ENCODE measurements around the gene ZNF175. TPM values are rescaled to one million over a fixed set of nuclear protein-coding genes. Genes with fewer than 3 reads are reported as not detected.

The ZNF175 gene
- total and polyA plus RNA-seq, 2 donors from 2014 or later: 3.3 to 20.1 TPM

DNA sequence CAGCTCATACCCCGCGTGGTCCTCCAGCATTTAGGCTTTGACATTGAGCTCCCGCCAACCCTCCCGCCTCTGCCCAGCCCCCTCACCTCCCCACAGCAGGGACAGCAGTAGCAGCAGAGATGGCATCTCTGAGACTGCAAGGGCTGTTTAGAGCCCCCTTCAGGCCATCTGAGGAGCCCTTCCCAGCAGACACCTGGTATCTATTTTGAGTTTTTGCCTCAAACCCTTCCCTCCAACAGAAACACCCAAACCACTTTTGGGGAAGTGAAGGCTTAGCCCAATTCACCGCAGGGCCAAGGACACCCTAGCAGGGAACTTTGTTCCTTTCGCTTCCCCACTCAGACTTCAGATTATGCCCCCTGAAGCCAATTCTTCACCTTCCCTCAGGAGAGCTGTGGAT lies 6.3 kb upstream of the ZNF175 start:
- H3K27ac ChIP-seq (ENCODE audit: low read depth in 2 of 2, low read length in 2 of 2): no peak overlapping the region
- H3K4me1 ChIP-seq (ENCODE audit: control insufficient read depth in 2 of 3, insufficient read depth in 2 of 3, low read depth in 1 of 3, low read length in 3 of 3): no peaks in the 10 kb centered on the region
- peaks cover 2% of the 10 kb centered on the region for H3K27me3 ChIP-seq (ENCODE audit: control insufficient read depth, insufficient read depth, low read length)
- no peaks in the 10 kb centered on the region for H3K9me3 ChIP-seq (ENCODE audit: control insufficient read depth in 2 of 3, insufficient read depth in 1 of 3, low read length in 3 of 3)
- DNase-seq (no peak), FAIRE-seq (no peak)
- TF ChIP-seq, protein P1, sequence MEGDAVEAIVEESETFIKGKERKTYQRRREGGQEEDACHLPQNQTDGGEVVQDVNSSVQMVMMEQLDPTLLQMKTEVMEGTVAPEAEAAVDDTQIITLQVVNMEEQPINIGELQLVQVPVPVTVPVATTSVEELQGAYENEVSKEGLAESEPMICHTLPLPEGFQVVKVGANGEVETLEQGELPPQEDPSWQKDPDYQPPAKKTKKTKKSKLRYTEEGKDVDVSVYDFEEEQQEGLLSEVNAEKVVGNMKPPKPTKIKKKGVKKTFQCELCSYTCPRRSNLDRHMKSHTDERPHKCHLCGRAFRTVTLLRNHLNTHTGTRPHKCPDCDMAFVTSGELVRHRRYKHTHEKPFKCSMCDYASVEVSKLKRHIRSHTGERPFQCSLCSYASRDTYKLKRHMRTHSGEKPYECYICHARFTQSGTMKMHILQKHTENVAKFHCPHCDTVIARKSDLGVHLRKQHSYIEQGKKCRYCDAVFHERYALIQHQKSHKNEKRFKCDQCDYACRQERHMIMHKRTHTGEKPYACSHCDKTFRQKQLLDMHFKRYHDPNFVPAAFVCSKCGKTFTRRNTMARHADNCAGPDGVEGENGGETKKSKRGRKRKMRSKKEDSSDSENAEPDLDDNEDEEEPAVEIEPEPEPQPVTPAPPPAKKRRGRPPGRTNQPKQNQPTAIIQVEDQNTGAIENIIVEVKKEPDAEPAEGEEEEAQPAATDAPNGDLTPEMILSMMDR (IDR thresholded peaks at IDR 0.05; ENCODE audit: borderline replicate concordance, extremely low read depth, insufficient read depth): no peak
- no peak overlapping the region for H3K9ac ChIP-seq (ENCODE audit: low read length in 3 of 3)
- intact Hi-C loops (cut with DNase I): no loop called here
- no peaks in the 10 kb centered on the region for H3K36me3 ChIP-seq (ENCODE audit: control insufficient read depth in 2 of 3, insufficient read depth in 3 of 3, low read length in 3 of 3)
- no peak overlapping the region for H3K4me3 ChIP-seq (ENCODE audit: low read length in 3 of 3)

DNA sequence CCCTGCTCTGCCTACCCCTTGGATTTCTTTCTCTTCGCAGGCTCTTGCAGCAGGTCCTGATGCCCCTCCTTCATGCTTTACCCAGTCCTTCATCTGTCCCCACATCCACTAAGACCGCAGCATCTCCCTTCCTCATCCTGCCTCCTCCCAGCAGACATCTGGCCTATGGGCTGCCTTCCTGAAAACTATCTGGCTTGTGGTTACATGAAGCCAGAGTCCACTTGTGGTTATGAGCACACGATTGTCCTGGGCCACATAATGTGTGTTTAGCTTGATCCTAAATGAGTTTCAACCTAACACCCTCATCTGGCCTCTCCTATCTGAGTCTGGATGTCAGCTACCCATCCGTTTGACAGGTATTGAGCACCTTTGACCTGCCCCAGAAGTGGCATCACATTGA lies 5.5 kb upstream of the ZNF175 start:
- Histone ChIP-seq H3K9me3 (ENCODE audit: control insufficient read depth in 2 of 3, insufficient read depth in 1 of 3, low read length in 3 of 3) (no peaks in the 10 kb centered on the region), H3K4me1 (ENCODE audit: control insufficient read depth in 2 of 3, insufficient read depth in 2 of 3, low read depth in 1 of 3, low read length in 3 of 3) (no peaks in the 10 kb centered on the region), H3K36me3 (ENCODE audit: control insufficient read depth in 2 of 3, insufficient read depth in 3 of 3, low read length in 3 of 3) (no peaks in the 10 kb centered on the region), H3K27ac (ENCODE audit: low read depth in 2 of 2, low read length in 2 of 2) (no peak overlapping the region), H3K4me3 (ENCODE audit: low read length in 3 of 3) (no peak overlapping the region), H3K27me3 (ENCODE audit: control insufficient read depth, insufficient read depth, low read length) (peaks cover 2% of the 10 kb centered on the region), H3K9ac (ENCODE audit: low read length in 3 of 3) (no peak overlapping the region)
- TF ChIP-seq, protein P1 (IDR thresholded peaks at IDR 0.05; ENCODE audit: borderline replicate concordance, extremely low read depth, insufficient read depth): no peak
- intact Hi-C loops (cut with DNase I): no loop called here
- DNase-seq (no peak), FAIRE-seq (no peak)

DNA sequence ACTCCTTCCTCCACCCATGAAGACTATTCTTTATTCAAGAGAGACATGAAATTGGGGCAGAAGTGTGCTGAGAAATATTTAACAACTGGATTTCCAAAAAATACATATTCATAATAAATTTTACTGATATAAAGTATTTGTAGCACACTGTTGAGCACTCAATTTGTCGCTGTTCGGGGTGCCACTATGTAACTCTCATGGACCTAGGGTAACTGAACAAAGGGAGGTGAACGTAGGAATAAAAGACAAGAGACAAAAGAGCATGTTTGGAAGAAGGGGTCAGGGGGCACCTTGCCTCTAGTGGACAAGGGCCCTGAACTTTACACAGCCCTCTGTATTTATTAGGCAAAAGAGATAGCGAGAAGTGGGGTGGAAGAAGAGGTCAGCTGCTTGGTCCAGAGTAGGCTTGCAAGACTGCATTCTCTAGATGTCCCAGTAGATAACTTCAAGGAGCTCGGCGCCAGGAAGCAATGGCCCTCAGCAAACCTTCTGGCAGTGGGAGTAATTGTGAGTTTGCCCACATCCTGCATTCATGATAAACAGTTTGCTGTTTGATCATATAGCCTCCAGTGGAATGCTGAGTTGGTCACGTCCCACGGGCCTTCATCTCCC lies 4.5 kb upstream of the ZNF175 start:
- FAIRE-seq: no peak
- intact Hi-C loops (cut with DNase I): no loop called here

More for the DNA sequence above, 4.5 kb upstream of the ZNF175 start:
- TF ChIP-seq, protein P1 (IDR thresholded peaks at IDR 0.05; ENCODE audit: borderline replicate concordance, extremely low read depth, insufficient read depth): no peak
- peaks cover 0 to under 1% (median 0%) of the 10 kb centered on the region in 3 donors for H3K4me1 ChIP-seq (ENCODE audit: control insufficient read depth in 2 of 3, insufficient read depth in 2 of 3, low read depth in 1 of 3, low read length in 3 of 3)
- H3K9me3 ChIP-seq (ENCODE audit: control insufficient read depth in 2 of 3, insufficient read depth in 1 of 3, low read length in 3 of 3): no peaks in the 10 kb centered on the region
- no peak overlapping the region for H3K27ac ChIP-seq (ENCODE audit: low read depth in 2 of 2, low read length in 2 of 2)
- H3K27me3 ChIP-seq (ENCODE audit: control insufficient read depth, insufficient read depth, low read length): peaks cover 2% of the 10 kb centered on the region
- H3K9ac ChIP-seq (ENCODE audit: low read length in 3 of 3): no peak overlapping the region
- no peak for DNase-seq
- H3K4me3 ChIP-seq (ENCODE audit: low read length in 3 of 3): no peak overlapping the region
- no peaks in the 10 kb centered on the region for H3K36me3 ChIP-seq (ENCODE audit: control insufficient read depth in 2 of 3, insufficient read depth in 3 of 3, low read length in 3 of 3)
